IMR-90 (cell line): ENCODE results near the gene KRTAP5-5. TPM values are rescaled to one million over a fixed set of nuclear protein-coding genes. Genes with fewer than 3 reads are reported as not detected.

Experiments
- ATAC-seq: fragments of 200-7000 bp; cut with Tn5 transposase; 2 replicates; pipeline ENCODE4 v1.9.1; 2020; ENCODE audit warnings: low read depth, mild to moderate bottlenecking, moderate library complexity
- BruUV-seq: library from RNA; stranded (reverse); fragments of 400-500 nt; replicated peaks from 2 replicates; lab custom pipeline; 2021; lab: Mats Ljungman, UMichigan
- CTCF ChIA-PET: fragments of 300-600 bp; formaldehyde crosslinking; extraction: SDS; loops from one replicate; lab custom pipeline; 2021; ENCODE audit warnings: antibody characterized with exemption; lab: Yijun Ruan, JAX
- POLR2A ChIA-PET: fragments of 300-600 bp; sonication (Branson Sonifier 250); formaldehyde crosslinking; loops from one replicate; lab custom pipeline; 2022; ENCODE audit warnings: antibody characterized with exemption; ENCODE audit not compliant: unreplicated experiment; lab: Charles Lee
- DNase-seq: peaks from one replicate; pipeline ENCODE4 v3.0.0; 2013
- H2AFZ ChIP-seq: replicated peaks from 2 replicates; pipeline ENCODE3; 2013; ENCODE audit warnings: low read length, mild to moderate bottlenecking; ENCODE audit not compliant: poor library complexity
- H2AK5ac ChIP-seq: 2 replicates; pipeline ENCODE4 v1.6.1; 2013; ENCODE audit warnings: low read depth, low read length, inconsistent platforms
- H2AK9ac ChIP-seq: replicated peaks from 2 replicates; pipeline ENCODE3; 2013; ENCODE audit warnings: mild to moderate bottlenecking, low read depth, low read length, moderate library complexity; ENCODE audit not compliant: poor library complexity
- H2BK120ac ChIP-seq: 2 replicates; pipeline ENCODE4 v1.6.1; 2013; ENCODE audit warnings: low read depth, low read length, inconsistent platforms
- H2BK15ac ChIP-seq: 3 replicates; pipeline ENCODE4 v1.6.1; 2013; ENCODE audit warnings: low read depth, low read length, inconsistent platforms
- H2BK20ac ChIP-seq: 2 replicates; pipeline ENCODE4 v1.6.1; 2013; ENCODE audit warnings: low read depth, mild to moderate bottlenecking, inconsistent platforms, low read length, moderate library complexity
- H2BK5ac ChIP-seq: 2 replicates; pipeline ENCODE4 v1.6.1; 2013; ENCODE audit warnings: mild to moderate bottlenecking, low read depth, low read length, inconsistent platforms; ENCODE audit not compliant: poor library complexity, severe bottlenecking
- H3K14ac ChIP-seq: replicated peaks from 2 replicates; pipeline ENCODE4 v1.6.1; 2013; ENCODE audit warnings: low read depth, low read length, inconsistent platforms
- H3K18ac ChIP-seq: 2 replicates; pipeline ENCODE4 v1.6.1; 2013; ENCODE audit warnings: low read depth, low read length, control low read depth
- H3K23ac ChIP-seq: 2 replicates; pipeline ENCODE4 v1.6.1; 2013; ENCODE audit warnings: low read depth, low read length, inconsistent platforms
- H3K27ac ChIP-seq: 2 replicates; pipeline ENCODE4 v1.5.1; 2013; ENCODE audit warnings: mild to moderate bottlenecking, control low read depth, low read length; ENCODE audit not compliant: insufficient read depth
- H3K27me3 ChIP-seq: 2 replicates; pipeline ENCODE4 v1.6.1; 2013; ENCODE audit warnings: low read length; ENCODE audit not compliant: control insufficient read depth, insufficient read depth
- H3K36me3 ChIP-seq: 2 replicates; pipeline ENCODE4 v1.6.1; 2013; ENCODE audit warnings: low read length, mixed read lengths; ENCODE audit not compliant: control insufficient read depth, insufficient read depth
- H3K4ac ChIP-seq: 2 replicates; pipeline ENCODE4 v1.6.1; 2013; ENCODE audit warnings: low read depth, low read length, inconsistent platforms
- H3K4me1 ChIP-seq: 2 replicates; pipeline ENCODE4 v1.6.1; 2013; ENCODE audit warnings: low read length, mixed read lengths; ENCODE audit not compliant: control insufficient read depth, insufficient read depth
- H3K4me2 ChIP-seq: 2 replicates; pipeline ENCODE4 v1.6.1; 2013; ENCODE audit warnings: low read depth, mild to moderate bottlenecking, control low read depth, low read length, moderate library complexity
- H3K4me3 ChIP-seq: 2 replicates; pipeline ENCODE4 v1.5.1; 2013; ENCODE audit warnings: low read depth, mild to moderate bottlenecking, control low read depth, low read length, moderate library complexity; ENCODE audit not compliant: insufficient read depth
- H3K56ac ChIP-seq: 2 replicates; pipeline ENCODE4 v1.6.1; 2013; ENCODE audit warnings: low read length, inconsistent platforms; ENCODE audit not compliant: insufficient read depth; ENCODE audit errors: extremely low read depth
- H3K79me1 ChIP-seq, 2 experiments: 2 replicates each; pipeline ENCODE4 v1.6.1; 2013; ENCODE audit warnings: low read length in 2 of 2, inconsistent platforms in 1 of 2, low read depth in 1 of 2
- H3K9ac ChIP-seq: 2 replicates; pipeline ENCODE4 v1.6.1; 2013; ENCODE audit warnings: low read depth, low read length, control low read depth
- H3K9me1 ChIP-seq: 2 replicates; pipeline ENCODE4 v1.6.1; 2013; ENCODE audit warnings: low read length, inconsistent platforms; ENCODE audit not compliant: insufficient read depth
- H3K9me3 ChIP-seq: 2 replicates; pipeline ENCODE4 v1.6.1; 2013; ENCODE audit warnings: low read length; ENCODE audit not compliant: control insufficient read depth, insufficient read depth
- H4K20me1 ChIP-seq: 2 replicates; pipeline ENCODE4 v1.6.1; 2013; ENCODE audit warnings: low read length, inconsistent platforms; ENCODE audit not compliant: insufficient read depth
- H4K5ac ChIP-seq: 2 replicates; pipeline ENCODE4 v1.6.1; 2013; ENCODE audit warnings: mild to moderate bottlenecking, low read depth, low read length, control low read depth
- H4K8ac ChIP-seq, 2 experiments: 2 replicates each; pipeline ENCODE4 v1.6.1; 2013; ENCODE audit warnings: low read depth in 2 of 2, low read length in 2 of 2, control low read depth in 1 of 2, inconsistent platforms in 1 of 2
- H4K91ac ChIP-seq: 2 replicates; pipeline ENCODE4 v1.6.1; 2013; ENCODE audit warnings: low read depth, low read length, inconsistent platforms; ENCODE audit not compliant: insufficient read depth
- CHD1 ChIP-seq: IDR thresholded peaks from 2 replicates; pipeline ENCODE4 v1.6.1; 2012; ENCODE audit warnings: low read depth, low read length, improper control_type of control experiment
- CTCF ChIP-seq: conservative IDR thresholded peaks from 2 replicates; pipeline ENCODE4 v1.5.1; 2012; ENCODE audit warnings: mild to moderate bottlenecking, low read depth, low read length, improper control_type of control experiment
- MAZ ChIP-seq: IDR thresholded peaks from 2 replicates; pipeline ENCODE4 v1.6.1; 2012; ENCODE audit warnings: low read depth, mild to moderate bottlenecking, low read length, improper control_type of control experiment, moderate library complexity, borderline replicate concordance
- MXI1 ChIP-seq: IDR thresholded peaks from 2 replicates; pipeline ENCODE4 v1.6.1; 2012; ENCODE audit warnings: low read depth, mild to moderate bottlenecking, low read length, moderate library complexity, borderline replicate concordance
- RFX5 ChIP-seq: IDR thresholded peaks from 2 replicates; pipeline ENCODE4 v1.8.0; 2012; ENCODE audit warnings: low read depth, mild to moderate bottlenecking, low read length, moderate library complexity
- SMC3 ChIP-seq: fragments of 150-350 bp; IDR thresholded peaks from 2 replicates; pipeline ENCODE4 v1.6.1; 2016; ENCODE audit warnings: low read depth, mild to moderate bottlenecking, antibody characterized with exemption, low read length, moderate library complexity
- WGBS, 2 experiments: methylation state at CpG; one replicate each; pipeline versions ENCODE4 v1.1.5 to v1.1.7; 2013; ENCODE audit warnings: missing lambda C conversion rate in 2 of 2; ENCODE audit not compliant: insufficient read length in 1 of 2; ENCODE audit errors: extremely low coverage in 2 of 2; 5-methylcytosine and 5-hydroxymethylcytosine counted together
- dilution Hi-C: fragments of 300-500 bp; cut with HindIII; formaldehyde crosslinking; loops from one replicate; pipeline ENCODE4 v1.14.3; 2018; ENCODE audit warnings: low sequenced_read_pairs; ENCODE audit not compliant: unreplicated experiment
- in situ Hi-C: fragments of 300-500 bp; cut with MboI; formaldehyde crosslinking; loops from 3 replicates; pipeline ENCODE4 v1.14.3; 2019; ENCODE audit warnings: low sequenced_read_pairs, inconsistent platforms, mixed read lengths
- intact Hi-C: fragments of 100-400 bp; cut with micrococcal nuclease; formaldehyde crosslinking; loops from 2 replicates; pipeline ENCODE4 v1.10.0; 2022
- polyA plus RNA-seq, 3 experiments: library from polyadenylated mRNA; depleted of rRNA; stranded (reverse); fragments of >200 nt; gene quantifications; 2 replicates each; pipeline ENCODE4 v1.2.3, GENCODE V29; 2012; ENCODE audit warnings: low replicate concordance in 1 of 3
- total RNA-seq: library from RNA; depleted of rRNA; stranded (reverse); fragments of >200 nt; gene quantifications from 2 replicates; pipeline ENCODE4 v1.2.3, GENCODE V29; 2012

The KRTAP5-5 gene
- total and polyA plus RNA-seq, 2 of the 4 experiments (the other 2 are of a cell fraction) = not detected

- H3K27me3 ChIP-seq = peaks cover 44% of the 10 kb centered on the region
- no peak overlapping the region for H4K91ac ChIP-seq
- H3K56ac ChIP-seq = no peak overlapping the region
- CTCF ChIA-PET = interaction anchor here (1.4 kb wide), 1 partner anchor 11 kb away, joined by 3 read pairs; no protein-coding TSS in a partner anchor
- H3K9ac ChIP-seq = no peak overlapping the region
- H3K4me2 ChIP-seq = no peak overlapping the region
- no peak overlapping the region for H2BK20ac ChIP-seq
- DNase-seq = no peak
- H3K23ac ChIP-seq = no peak overlapping the region
- H4K5ac ChIP-seq = no peak overlapping the region
- no peak overlapping the region for H3K14ac ChIP-seq
- dilution Hi-C loops (no loop called here), in situ Hi-C loops (no loop called here), intact Hi-C loops (loop anchor here (5.0 kb wide), 1 partner anchor 177 kb away; no protein-coding TSS in a partner anchor)
- WGBS, 2 experiments = 35% methylated on average over 4 of the region's 15 CpGs; no CpG with 5 or more reads in 1 of the 2 experiments
- H4K8ac ChIP-seq = no peak overlapping the region
- H3K4me1 ChIP-seq = no peaks in the 10 kb centered on the region; the same call in 1 of the 2 replicates
- no peaks in the 10 kb centered on the region for H3K9me1 ChIP-seq
- TF ChIP-seq MXI1 = no peak
- no peak for TF ChIP-seq CHD1
- TF ChIP-seq SMC3 = no peak
- TF ChIP-seq CTCF = no peak
- no peak for TF ChIP-seq RFX5
- no peak for TF ChIP-seq MAZ
- H2AFZ ChIP-seq = no peak overlapping the region
- H3K27ac ChIP-seq = no peak overlapping the region
- no peak overlapping the region for H3K4ac ChIP-seq
- no peak overlapping the region for H2BK5ac ChIP-seq
- no peaks in the 10 kb centered on the region for H4K20me1 ChIP-seq
- H3K18ac ChIP-seq = no peak overlapping the region
- H3K36me3 ChIP-seq = no peaks in the 10 kb centered on the region
- H3K4me3 ChIP-seq = no peak overlapping the region
- no peaks in the 10 kb centered on the region for H3K9me3 ChIP-seq
- H3K79me1 ChIP-seq = no peaks in the 10 kb centered on the region
- no peak overlapping the region for H2BK15ac ChIP-seq
- POLR2A ChIA-PET = no interaction called here
- H2BK120ac ChIP-seq = no peak overlapping the region
- H2AK9ac ChIP-seq = no peak overlapping the region
- ATAC-seq = no peak
- BruUV-seq = no TSS peak
- no peak overlapping the region for H2AK5ac ChIP-seq
These were observed 20.7 kb downstream of the KRTAP5-5 start for GRCh38 chr11:1650034-1650917.
